Measurements from ENCODE around the gene KCNT2.

KCNT2 gene

GRCh38 chr1:196415978-196416377 lies 192.3 kb downstream of the KCNT2 start:
- Histone ChIP-seq H3K4me3 (replicated peaks; ENCODE audit: low read depth, low read length) (no peak overlapping the region), H3K36me3 (ENCODE audit: control insufficient read depth, insufficient read depth, low read length) (no peaks in the 10 kb centered on the region), H3K27me3 (replicated peaks; ENCODE audit: control insufficient read depth, insufficient read depth, low read length) (no peaks in the 10 kb centered on the region)
- TF ChIP-seq, protein P1, sequence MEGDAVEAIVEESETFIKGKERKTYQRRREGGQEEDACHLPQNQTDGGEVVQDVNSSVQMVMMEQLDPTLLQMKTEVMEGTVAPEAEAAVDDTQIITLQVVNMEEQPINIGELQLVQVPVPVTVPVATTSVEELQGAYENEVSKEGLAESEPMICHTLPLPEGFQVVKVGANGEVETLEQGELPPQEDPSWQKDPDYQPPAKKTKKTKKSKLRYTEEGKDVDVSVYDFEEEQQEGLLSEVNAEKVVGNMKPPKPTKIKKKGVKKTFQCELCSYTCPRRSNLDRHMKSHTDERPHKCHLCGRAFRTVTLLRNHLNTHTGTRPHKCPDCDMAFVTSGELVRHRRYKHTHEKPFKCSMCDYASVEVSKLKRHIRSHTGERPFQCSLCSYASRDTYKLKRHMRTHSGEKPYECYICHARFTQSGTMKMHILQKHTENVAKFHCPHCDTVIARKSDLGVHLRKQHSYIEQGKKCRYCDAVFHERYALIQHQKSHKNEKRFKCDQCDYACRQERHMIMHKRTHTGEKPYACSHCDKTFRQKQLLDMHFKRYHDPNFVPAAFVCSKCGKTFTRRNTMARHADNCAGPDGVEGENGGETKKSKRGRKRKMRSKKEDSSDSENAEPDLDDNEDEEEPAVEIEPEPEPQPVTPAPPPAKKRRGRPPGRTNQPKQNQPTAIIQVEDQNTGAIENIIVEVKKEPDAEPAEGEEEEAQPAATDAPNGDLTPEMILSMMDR (IDR thresholded peaks at IDR 0.05; ENCODE audit: insufficient read depth, low read length, poor library complexity, severe bottlenecking) = no peak
- no peak for DNase-seq (ENCODE audit: extremely low read depth, insufficient read length)

GRCh38 chr1:196412326-196412725 lies 195.9 kb downstream of the KCNT2 start:
- Histone ChIP-seq H3K4me3 (replicated peaks; ENCODE audit: low read depth, low read length) (no peak overlapping the region), H3K36me3 (ENCODE audit: control insufficient read depth, insufficient read depth, low read length) (no peaks in the 10 kb centered on the region), H3K27me3 (replicated peaks; ENCODE audit: control insufficient read depth, insufficient read depth, low read length) (no peaks in the 10 kb centered on the region)
- TF ChIP-seq, protein P1 (IDR thresholded peaks at IDR 0.05; ENCODE audit: insufficient read depth, low read length, poor library complexity, severe bottlenecking) = no peak
- DNase-seq (ENCODE audit: extremely low read depth, insufficient read length) = no peak

GRCh38 chr1:196410768-196411167 lies 197.5 kb downstream of the KCNT2 start:
- no peak for DNase-seq (ENCODE audit: extremely low read depth, insufficient read length)
- no peak overlapping the region for H3K4me3 ChIP-seq (replicated peaks; ENCODE audit: low read depth, low read length)
- no peaks in the 10 kb centered on the region for H3K36me3 ChIP-seq (ENCODE audit: control insufficient read depth, insufficient read depth, low read length)
- TF ChIP-seq, protein P1 (IDR thresholded peaks at IDR 0.05; ENCODE audit: insufficient read depth, low read length, poor library complexity, severe bottlenecking) = no peak
- no peaks in the 10 kb centered on the region for H3K27me3 ChIP-seq (replicated peaks; ENCODE audit: control insufficient read depth, insufficient read depth, low read length)

- H3K27me3 ChIP-seq (replicated peaks; ENCODE audit: control insufficient read depth, insufficient read depth, low read length) = no peaks in the 10 kb centered on the region
- no peak overlapping the region for H3K4me3 ChIP-seq (replicated peaks; ENCODE audit: low read depth, low read length)
- no peaks in the 10 kb centered on the region for H3K36me3 ChIP-seq (ENCODE audit: control insufficient read depth, insufficient read depth, low read length)
- TF ChIP-seq, protein P1 (IDR thresholded peaks at IDR 0.05; ENCODE audit: insufficient read depth, low read length, poor library complexity, severe bottlenecking) = no peak
- DNase-seq (ENCODE audit: extremely low read depth, insufficient read length) = no peak
These were observed 198.7 kb downstream of the KCNT2 start for GRCh38 chr1:196409586-196409985.

GRCh38 chr1:196407358-196408051 lies 200.7 kb downstream of the KCNT2 start:
- Histone ChIP-seq H3K36me3 (ENCODE audit: control insufficient read depth, insufficient read depth, low read length) (no peaks in the 10 kb centered on the region), H3K4me3 (replicated peaks; ENCODE audit: low read depth, low read length) (no peak overlapping the region), H3K27me3 (replicated peaks; ENCODE audit: control insufficient read depth, insufficient read depth, low read length) (no peaks in the 10 kb centered on the region)
- TF ChIP-seq, protein P1 (IDR thresholded peaks at IDR 0.05; ENCODE audit: insufficient read depth, low read length, poor library complexity, severe bottlenecking) = no peak
- DNase-seq (ENCODE audit: extremely low read depth, insufficient read length) = no peak

- H3K4me3 ChIP-seq (replicated peaks; ENCODE audit: low read depth, low read length) = no peak overlapping the region
- TF ChIP-seq, protein P1 (IDR thresholded peaks at IDR 0.05; ENCODE audit: insufficient read depth, low read length, poor library complexity, severe bottlenecking) = no peak
- H3K36me3 ChIP-seq (ENCODE audit: control insufficient read depth, insufficient read depth, low read length) = no peaks in the 10 kb centered on the region
- no peaks in the 10 kb centered on the region for H3K27me3 ChIP-seq (replicated peaks; ENCODE audit: control insufficient read depth, insufficient read depth, low read length)
- DNase-seq (ENCODE audit: extremely low read depth, insufficient read length) = no peak
These were observed 202.4 kb downstream of the KCNT2 start for GRCh38 chr1:196405839-196406238.

Measured in GM06990 (cell line).